Measurements from ENCODE around the gene SOX2.
A peak's percentile ranks its signal among the peaks of the same experiment; 100 is the strongest.

Gene SOX2

DNA sequence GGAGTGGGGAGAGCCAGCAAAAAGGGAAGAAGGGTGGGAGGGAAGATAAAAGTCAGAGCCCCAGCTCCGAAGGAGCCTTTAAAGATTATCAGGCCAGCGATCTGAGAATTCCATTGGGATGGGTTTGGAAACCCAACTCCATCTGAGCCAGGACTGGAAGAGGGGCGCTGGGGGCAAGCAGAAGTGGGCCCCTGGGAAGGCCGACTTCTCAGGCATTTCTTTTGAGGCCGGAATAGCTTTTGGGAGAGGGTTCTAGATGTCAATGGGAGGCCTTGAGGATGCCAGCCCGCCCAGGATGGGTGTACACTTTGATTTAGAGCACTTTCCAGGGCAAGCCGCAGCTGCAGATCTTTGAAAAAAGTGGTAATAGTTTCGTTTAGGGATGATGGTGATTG, 6.6 kb upstream of the SOX2 start:
- DNase-seq = no peak

DNA sequence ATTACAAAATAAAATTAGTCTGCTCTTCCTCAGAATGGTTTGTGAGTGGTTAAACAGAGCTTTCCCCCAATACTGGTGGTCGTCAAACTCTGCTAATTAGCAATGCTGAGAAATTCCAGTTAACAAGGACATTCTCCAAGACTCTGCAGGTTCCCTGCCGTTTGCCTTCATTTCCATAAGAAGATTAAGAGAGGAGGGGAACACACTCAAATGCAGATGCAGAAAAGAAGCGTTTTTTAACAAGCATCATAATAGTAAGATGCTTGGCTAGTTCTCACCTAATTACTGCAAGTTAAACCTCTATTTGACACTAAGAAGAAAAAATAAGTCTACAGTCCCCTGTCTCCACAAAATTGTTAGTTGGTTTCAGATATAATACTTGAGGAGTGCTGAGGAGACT, 3.7 kb upstream of the SOX2 start:
- DNase-seq = no peak

DNA sequence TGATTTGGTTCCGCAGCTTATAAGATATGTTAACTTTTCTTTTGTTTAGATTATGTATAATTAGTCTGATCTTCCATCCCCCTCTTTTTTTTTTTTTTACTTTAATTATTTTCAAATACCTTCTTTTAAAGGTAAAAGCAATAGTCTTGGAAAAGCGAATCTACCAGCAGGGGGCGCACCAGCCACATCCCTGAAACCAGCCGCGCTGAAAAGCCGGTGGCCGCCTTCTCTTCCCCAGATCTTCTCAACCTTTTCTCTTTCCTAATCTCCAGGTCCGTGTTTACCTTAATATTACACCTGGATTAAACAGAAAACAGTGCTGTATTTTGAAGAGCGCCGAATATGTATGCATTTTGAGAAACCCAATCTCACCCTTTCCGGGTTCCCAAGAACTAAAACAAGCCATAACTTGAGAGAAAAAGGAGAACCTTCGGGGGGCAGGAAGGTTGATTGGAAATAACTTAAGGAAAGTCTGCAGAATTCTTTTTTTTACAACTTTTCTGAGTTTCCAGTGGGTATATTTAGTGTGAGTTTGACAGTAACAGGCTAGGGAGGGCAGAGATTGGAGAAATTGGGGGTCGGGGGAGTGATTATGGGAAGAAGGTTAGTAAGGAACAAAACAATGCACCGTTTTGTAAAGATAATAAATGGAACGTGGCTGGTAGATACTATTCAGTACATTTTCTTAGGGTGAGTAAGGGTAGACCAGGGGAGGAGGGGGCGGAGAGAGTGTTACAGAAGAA, 2.0 kb upstream of the SOX2 start:
- peak; percentile 92 for DNase-seq

DNA sequence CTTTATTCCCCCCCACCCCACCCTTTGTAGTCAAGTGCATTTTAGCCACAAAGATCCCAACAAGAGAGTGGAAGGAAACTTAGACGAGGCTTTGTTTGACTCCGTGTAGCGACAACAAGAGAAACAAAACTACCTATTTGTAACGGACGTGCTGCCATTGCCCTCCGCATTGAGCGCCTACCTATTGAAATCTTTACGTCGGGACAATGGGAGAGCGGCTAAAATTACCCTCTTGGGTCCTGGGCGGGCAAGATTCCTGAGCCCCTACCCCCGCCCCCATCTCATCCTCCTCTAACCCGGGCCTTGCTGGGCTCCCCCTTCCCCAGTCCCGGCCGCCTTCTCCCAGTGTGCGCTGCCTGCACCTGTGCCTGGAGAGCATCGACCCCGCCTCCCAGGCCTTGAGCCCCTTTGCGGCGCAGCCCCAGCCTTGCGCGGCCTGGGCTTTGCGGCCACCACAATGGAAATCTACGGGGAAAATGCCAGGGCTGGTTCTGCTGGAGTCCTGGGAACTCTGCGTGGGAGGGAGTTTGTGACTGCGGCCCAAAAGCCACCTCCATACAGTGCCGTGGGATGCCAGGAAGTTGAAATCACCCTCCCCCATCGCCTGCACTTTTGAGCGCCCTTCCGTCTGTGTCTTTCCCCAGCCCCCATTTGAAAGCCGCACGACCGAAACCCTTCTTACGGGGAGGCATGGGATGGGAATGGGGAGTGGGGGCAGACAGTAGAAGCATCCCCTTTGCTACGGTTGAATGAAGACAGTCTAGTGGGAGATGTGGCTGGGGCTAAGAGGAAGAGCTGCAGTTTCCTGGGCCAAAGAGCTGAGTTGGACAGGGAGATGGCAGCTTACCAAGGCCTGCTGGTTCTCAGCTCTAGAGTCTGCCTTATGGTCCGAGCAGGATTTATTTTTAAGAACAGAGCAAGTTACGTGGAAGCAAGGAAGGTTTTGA, 1.1 kb upstream of the SOX2 start:
- DNase-seq = peak; percentile 92

DNA sequence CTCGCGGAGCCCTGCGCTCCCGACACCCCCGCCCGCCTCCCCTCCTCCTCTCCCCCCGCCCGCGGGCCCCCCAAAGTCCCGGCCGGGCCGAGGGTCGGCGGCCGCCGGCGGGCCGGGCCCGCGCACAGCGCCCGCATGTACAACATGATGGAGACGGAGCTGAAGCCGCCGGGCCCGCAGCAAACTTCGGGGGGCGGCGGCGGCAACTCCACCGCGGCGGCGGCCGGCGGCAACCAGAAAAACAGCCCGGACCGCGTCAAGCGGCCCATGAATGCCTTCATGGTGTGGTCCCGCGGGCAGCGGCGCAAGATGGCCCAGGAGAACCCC, 464 bp downstream of the SOX2 start:
- no peak for DNase-seq

DNA sequence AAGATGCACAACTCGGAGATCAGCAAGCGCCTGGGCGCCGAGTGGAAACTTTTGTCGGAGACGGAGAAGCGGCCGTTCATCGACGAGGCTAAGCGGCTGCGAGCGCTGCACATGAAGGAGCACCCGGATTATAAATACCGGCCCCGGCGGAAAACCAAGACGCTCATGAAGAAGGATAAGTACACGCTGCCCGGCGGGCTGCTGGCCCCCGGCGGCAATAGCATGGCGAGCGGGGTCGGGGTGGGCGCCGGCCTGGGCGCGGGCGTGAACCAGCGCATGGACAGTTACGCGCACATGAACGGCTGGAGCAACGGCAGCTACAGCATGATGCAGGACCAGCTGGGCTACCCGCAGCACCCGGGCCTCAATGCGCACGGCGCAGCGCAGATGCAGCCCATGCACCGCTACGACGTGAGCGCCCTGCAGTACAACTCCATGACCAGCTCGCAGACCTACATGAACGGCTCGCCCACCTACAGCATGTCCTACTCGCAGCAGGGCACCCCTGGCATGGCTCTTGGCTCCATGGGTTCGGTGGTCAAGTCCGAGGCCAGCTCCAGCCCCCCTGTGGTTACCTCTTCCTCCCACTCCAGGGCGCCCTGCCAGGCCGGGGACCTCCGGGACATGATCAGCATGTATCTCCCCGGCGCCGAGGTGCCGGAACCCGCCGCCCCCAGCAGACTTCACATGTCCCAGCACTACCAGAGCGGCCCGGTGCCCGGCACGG, 991 bp downstream of the SOX2 start:
- DNase-seq = peak; percentile 83

DNA sequence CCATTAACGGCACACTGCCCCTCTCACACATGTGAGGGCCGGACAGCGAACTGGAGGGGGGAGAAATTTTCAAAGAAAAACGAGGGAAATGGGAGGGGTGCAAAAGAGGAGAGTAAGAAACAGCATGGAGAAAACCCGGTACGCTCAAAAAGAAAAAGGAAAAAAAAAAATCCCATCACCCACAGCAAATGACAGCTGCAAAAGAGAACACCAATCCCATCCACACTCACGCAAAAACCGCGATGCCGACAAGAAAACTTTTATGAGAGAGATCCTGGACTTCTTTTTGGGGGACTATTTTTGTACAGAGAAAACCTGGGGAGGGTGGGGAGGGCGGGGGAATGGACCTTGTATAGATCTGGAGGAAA, 1.5 kb downstream of the SOX2 start:
- no peak for DNase-seq

DNA sequence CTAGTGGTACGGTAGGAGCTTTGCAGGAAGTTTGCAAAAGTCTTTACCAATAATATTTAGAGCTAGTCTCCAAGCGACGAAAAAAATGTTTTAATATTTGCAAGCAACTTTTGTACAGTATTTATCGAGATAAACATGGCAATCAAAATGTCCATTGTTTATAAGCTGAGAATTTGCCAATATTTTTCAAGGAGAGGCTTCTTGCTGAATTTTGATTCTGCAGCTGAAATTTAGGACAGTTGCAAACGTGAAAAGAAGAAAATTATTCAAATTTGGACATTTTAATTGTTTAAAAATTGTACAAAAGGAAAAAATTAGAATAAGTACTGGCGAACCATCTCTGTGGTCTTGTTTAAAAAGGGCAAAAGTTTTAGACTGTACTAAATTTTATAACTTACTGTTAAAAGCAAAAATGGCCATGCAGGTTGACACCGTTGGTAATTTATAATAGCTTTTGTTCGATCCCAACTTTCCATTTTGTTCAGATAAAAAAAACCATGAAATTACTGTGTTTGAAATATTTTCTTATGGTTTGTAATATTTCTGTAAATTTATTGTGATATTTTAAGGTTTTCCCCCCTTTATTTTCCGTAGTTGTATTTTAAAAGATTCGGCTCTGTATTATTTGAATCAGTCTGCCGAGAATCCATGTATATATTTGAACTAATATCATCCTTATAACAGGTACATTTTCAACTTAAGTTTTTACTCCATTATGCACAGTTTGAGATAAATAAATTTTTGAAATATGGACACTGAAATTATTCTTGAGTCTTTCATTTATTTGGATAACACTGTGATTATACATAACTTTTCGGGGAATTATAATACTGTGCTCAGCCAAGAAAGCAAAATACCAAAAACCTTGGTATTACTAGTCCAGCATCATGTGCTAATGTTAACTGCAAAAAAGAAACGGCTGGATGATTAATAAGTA, 2.2 kb downstream of the SOX2 start:
- DNase-seq = no peak

DNA sequence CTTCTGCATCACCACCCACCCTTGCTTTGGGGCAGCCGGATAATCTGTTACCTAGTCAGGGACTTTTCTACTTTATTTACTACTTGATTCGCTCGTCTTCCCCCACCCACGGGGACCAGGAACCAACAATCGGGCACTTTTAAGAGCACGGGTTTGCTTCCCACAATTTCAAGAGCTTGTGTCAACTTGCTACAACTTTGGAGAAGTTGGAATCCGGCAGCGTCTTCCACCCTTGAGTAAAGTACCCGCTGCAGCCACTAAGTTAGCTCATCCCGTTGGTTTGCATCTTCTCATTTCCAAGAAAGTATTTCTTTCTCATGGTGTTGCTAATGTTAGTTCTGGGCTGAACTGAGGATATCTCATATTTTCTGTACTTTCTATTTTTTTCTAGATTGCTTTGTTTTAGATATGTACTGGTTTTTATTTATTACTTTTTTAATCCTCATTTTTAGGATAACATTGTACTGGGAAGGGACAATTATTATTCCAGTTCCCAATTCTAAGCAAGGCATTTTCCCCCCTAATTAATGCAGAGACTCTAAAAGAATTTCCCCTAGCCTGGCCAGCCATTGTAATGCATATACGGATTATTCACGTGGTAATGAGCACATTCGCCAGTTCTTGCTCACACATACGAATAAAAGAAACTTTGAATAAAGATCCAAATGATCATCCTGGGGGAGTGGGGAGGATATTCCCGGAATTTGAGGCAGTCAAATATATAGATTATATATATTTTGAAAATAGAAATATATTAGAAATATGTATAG, 4.0 kb downstream of the SOX2 start:
- DNase-seq = peak; percentile 85

DNA sequence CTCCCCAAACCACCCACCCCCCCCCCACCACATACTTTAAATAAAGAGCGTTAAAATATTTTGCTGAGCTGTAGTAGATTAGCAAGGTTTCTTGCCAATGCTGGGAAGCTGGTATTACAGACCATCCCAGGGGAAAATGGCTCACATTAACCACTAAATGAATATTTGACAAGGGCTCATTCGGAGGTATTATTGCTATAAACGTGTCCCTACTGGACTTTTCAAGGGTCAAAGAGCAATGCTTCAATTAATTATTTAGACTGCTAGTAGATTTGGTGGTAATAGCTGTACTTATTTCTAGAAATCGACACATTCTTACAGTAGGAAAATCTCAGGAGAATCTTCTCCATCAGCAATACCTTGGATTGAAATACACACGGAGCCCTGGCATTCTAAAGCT, 5.2 kb downstream of the SOX2 start:
- peak; percentile 91 for DNase-seq

DNA sequence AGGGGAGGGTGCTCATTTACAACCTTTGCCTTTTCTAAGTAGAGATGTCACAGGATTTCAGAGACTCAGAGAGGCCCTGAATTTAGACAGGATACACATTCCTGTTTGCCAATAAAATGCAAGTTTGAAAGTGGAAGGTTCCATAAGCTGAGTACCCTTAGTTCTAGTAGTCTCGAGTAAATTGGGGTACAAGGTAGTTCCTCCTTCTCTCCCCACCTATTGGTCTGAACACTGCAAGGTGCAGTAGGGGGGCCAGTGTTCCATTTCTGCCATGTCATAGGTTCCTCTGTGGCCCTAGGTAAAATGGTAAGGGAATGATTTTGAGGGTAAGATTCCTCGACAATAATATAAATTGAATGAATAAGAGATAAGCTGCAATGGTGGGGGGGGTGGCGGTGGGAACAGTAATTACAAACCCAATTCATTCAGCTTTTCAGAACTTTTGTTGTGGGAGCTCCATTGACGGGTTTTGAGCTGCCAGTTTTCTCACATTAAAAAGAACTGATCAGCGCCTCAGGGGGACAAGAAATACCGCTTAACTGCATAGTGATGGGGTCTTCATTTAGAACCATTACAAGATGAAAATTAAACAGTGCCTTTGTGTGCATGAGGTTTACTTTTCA, 5.9 kb downstream of the SOX2 start:
- DNase-seq = peak; percentile 84

DNA sequence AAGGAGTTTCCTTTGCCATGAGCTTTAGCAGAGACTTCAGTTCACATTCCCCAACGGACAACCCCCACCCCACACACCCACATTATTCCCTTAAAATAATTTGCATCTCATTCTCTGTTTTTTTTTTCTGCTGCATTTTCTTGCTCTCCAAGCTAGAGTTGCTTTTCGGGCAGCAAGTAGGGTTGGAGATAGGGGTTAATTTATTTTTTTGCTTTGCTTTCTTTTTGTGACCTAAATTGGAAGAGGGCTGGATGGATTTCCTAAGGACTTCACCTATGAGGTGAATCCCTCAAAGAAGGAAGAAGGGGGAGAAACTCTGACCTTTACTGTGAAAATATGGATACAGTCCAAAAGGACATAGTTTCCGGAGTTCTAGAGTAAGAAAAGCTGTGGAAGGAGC, 6.6 kb downstream of the SOX2 start:
- DNase-seq = no peak

DNA sequence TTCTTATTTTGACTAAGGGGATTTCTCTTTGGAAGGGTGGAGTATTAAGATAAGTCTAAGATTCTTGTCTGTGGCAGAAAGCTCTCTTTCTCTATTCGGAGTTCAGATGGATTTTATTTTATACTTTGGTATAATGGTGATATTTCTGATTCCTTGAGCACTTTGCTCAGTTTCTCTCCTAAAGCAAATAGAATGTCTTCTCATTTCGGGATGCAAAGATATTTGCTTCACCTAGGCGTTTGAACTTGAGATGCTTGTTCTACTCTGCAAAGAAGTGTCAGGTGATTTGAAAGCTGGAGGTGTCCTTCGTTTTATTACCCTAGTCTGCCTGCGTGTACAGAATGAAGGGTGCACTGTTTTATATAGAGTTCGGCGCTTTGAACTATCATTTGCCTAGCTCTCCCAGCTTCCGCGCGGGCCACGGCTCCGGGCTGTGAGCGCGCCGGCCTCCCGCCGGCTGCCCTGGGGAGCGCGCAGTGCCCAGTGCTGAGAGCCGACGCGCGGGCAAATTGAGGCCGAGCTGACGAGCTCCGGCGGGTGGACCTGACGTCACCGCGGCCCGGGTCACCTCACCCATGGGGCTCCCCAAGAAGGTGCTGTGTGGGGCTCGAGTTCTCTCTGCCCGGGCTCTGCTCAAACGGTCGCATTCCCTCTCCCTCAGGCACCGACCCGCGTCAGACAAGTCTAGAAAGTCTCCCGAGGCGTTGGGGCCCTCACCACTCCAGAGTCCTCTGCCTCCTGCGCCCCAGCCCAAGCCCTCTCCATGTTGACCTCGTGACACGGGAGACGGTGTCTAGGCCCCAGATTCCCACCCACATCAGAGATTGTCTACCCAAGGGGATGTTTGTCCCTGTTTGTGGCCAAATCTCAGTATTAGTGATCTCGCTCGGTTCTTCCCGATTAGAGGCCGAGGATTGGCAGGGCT, 7.5 kb downstream of the SOX2 start:
- DNase-seq = peak; percentile 90

DNA sequence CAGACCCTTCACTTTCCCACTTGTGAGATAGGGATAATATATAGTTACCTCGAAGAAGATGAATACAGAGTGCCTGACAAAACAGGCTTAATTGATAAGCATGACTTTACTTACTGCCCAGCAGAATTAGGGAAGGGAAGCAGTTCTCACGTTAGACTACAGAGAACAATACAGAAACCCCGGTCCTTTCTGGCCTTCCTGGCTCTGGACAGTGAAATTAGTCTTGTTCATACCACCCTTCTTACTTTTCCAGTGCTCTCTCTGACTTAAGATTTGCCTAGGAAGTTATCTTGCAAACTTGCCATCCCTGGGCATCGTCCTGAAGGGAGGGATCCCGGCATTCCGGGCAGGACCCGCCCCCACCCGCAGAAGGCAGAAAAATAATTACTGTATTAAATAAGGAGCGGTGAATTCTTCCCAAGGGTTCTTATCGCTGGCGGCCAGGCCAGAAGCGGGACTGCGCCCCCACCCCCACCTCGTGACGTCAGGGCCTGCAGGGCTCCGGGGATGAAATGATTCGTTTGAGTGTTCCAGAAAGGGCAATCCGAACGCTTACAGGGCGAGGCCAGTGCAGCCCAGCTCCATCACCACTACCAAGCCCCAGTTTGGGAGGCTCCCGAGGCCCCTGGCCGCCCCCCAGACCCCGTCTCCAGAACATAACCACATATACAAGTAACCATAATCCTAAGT, 8.4 kb downstream of the SOX2 start:
- DNase-seq = peak; percentile 85

DNA sequence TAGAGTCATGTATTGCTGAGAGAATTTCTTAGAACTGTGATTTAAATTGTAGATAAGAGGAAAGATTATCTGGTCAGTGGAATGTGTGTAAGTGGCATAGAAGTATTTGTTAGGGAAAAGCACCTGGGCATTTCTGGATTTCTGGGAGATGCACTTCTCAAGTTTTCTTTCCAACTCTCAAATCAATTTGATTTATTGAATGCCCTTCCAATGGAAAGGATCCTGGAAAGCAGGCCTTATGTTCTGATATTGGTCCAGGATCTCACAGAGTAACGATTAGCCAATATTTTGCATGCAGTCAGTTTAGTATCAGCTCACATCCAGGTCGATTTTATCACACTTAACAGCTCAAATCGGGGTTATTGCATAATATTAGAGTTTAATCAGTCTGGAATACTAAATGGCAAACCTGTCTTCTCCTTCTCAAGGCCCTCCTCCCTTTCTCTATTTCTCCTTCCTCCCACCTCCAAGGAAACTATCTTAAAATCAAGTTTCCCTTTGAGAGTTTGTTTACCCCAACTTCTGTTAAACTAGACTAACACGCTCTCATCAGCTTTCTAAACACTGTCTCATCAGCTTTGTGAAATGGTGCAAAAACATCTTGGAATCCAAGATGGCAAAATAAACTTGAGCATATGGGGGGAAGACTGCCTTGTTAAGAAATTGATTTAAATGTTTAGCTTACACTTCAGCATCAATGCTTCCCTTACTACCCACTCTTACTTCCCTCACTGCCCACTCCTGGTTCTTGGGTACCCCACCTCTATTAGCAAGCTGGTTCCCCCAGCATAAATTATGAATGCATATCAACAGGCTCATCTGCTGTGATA, 9.5 kb downstream of the SOX2 start:
- DNase-seq = no peak

DNA sequence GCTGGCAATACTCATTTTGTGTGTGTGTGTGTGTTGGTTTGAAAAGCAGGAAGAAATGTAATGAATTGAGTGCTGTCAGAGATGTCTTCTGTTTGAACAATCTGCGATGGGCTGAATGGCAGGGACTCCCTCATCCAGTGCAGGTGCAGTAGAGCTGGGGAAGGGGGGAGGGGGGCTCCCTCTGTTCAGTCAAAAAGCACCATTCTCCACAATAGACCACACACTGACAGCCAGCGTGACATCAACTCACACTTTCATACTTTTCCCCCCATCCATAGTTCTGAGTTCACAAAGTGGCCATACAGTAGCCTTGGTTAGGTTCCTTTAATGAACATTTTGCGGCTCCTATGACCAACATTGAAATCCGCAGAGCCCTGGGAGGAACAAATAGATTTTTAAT, 10.4 kb downstream of the SOX2 start:
- peak; percentile 98 for DNase-seq

DNA sequence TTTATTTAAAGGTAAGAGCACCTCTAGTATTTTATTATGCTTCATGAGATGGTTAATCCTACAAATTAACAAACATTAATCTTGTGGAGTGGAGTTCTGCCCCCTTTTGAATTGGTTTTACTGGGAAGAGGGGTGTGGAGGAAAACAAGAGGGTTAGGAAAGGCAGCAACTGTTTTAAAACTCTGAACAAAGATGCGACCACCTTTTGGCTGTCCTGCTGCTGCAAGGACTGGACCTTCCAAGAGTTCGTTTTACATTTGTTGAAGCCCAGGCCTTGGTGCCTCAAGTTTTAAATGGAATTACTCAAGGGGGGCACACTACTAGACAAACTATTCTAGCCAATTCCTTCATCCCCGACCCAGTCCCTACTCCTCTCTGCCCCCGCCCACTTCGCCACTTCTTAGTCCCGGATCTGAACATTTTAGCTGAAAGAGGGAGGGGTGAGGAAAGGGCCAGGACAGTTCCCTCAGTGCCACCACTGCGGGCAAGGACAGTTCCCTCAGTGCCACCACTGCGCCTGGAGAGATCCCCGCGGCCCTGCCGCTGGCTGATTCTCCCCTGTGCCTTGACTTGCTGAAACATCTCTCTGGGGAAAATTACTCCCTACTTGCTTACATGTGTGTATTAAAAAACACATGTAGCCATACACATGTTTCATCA, 11.2 kb downstream of the SOX2 start:
- DNase-seq = no peak

DNA sequence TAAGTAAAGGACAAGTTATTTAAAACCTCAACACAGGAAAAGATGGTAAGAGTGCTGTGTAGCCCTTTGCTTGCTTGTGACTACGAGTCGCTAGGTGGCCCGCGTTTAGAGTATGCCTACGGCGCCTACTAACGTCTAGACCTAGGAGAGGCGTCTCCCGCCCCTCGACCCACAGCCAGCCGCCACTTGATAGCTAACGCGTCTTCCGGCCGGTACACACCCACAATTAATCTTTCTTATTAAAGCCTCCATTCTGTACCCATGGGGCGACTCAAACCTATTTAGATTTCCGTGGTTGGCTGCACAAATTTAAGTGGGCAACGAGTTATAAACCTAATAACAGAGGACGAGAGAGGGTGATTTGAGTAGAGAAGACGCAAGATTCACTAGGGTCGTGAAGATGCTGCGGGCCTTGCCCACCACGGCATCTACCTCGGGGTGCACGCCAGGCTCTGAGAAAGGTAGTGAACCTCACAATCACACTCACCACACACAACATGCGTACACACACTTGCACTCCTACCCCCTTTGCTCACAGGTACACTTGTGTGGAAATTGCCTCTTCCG, 12.0 kb downstream of the SOX2 start:
- DNase-seq = peak; percentile 96
